Subcutaneous abdominal adipose tissue (tissue), 5 donors: ENCODE measurements around the gene PHF21A.

Source experiments
- H3K27ac ChIP-seq: one replicate; pipeline ENCODE4 v1.7.0; 2013; ENCODE audit warnings: low read depth, mild to moderate bottlenecking, inconsistent platforms, low read length, moderate library complexity
- H3K27me3 ChIP-seq, 5 donors: one replicate each; pipeline ENCODE4 v1.7.0; 2013; ENCODE audit warnings: low read length in 5 of 5, inconsistent platforms in 1 of 5; ENCODE audit not compliant: control insufficient read depth in 5 of 5, insufficient read depth in 4 of 5
- H3K36me3 ChIP-seq, 5 donors: one replicate each; pipeline ENCODE4 v1.7.0; 2013; ENCODE audit warnings: low read length in 5 of 5; ENCODE audit not compliant: control insufficient read depth in 5 of 5, insufficient read depth in 5 of 5
- H3K4me1 ChIP-seq, 5 donors: one replicate each; pipeline ENCODE4 v1.7.0; 2013; ENCODE audit warnings: low read length in 5 of 5, mild to moderate bottlenecking in 3 of 5, moderate library complexity in 1 of 5; ENCODE audit not compliant: control insufficient read depth in 5 of 5, insufficient read depth in 5 of 5
- H3K4me3 ChIP-seq, 5 donors: one replicate each; pipeline ENCODE4 v1.7.0; 2013; ENCODE audit warnings: low read length in 5 of 5, low read depth in 1 of 5
- H3K9ac ChIP-seq, 5 donors: one replicate each; pipeline ENCODE4 v1.7.0; 2013; ENCODE audit warnings: low read length in 5 of 5, mild to moderate bottlenecking in 4 of 5, moderate library complexity in 3 of 5
- H3K9me3 ChIP-seq, 5 donors: one replicate each; pipeline ENCODE4 v1.7.0; 2013; ENCODE audit warnings: low read length in 5 of 5; ENCODE audit not compliant: control insufficient read depth in 5 of 5
- donor health status: healthy.
- donor health status: healthy.
- donor health status: healthy.
- donor health status: healthy.
- donor health status: healthy.

Gene PHF21A

GRCh38 chr11:45922425-45923082 is 198.7 kb downstream of the PHF21A start, which contains the start of gene LARGE2:
Gene LARGE2, plus strand, starts transcription at chr11:45922656. Its CDS starts 227 bp downstream, at chr11:45922883.
- Histone ChIP-seq H3K27ac (no peak within 1 kb of the TSS), H3K9me3 (no peaks in the 10 kb centered on the region), H3K4me3 (peak within 1 kb of the TSS in 4 of 5 donors; percentile 17 to 52 (median 24)), H3K9ac (no peak within 1 kb of the TSS), H3K27me3 (peaks cover 18 to 29% (median 24%) of the 10 kb centered on the region in 5 donors), H3K4me1 (peaks cover 0 to 41% (median 20%) of the 10 kb centered on the region in 5 donors), H3K36me3 (no peaks in the 10 kb centered on the region)

- Histone ChIP-seq H3K4me1 (peaks cover 0 to 48% (median 28%) of the 10 kb centered on the region in 5 donors), H3K9me3 (no peaks in the 10 kb centered on the region), H3K4me3 (peak overlapping the region in 2 of 5 donors; percentile 29 to 52), H3K27ac (no peak overlapping the region), H3K9ac (no peak overlapping the region), H3K36me3 (no peaks in the 10 kb centered on the region), H3K27me3 (peaks cover 18 to 28% (median 24%) of the 10 kb centered on the region in 5 donors)
Observed at GRCh38 chr11:45921561-45922424, 199.5 kb downstream of the PHF21A start.

- Histone ChIP-seq H3K4me1 (peaks cover 1 to 56% (median 36%) of the 10 kb centered on the region in 5 donors), H3K27ac (no peak overlapping the region), H3K36me3 (peaks cover 0 to 4% (median 3%) of the 10 kb centered on the region in 5 donors), H3K27me3 (peaks cover 10 to 21% (median 15%) of the 10 kb centered on the region in 5 donors), H3K4me3 (no peak overlapping the region), H3K9me3 (no peaks in the 10 kb centered on the region), H3K9ac (no peak overlapping the region)
Observed at GRCh38 chr11:45920531-45921477, 200.4 kb downstream of the PHF21A start.

- H3K27ac ChIP-seq = no peak overlapping the region
- no peak overlapping the region for H3K4me3 ChIP-seq
- peaks cover 1 to 56% (median 36%) of the 10 kb centered on the region in 5 donors for H3K4me1 ChIP-seq
Observed at GRCh38 chr11:45919806-45920530, 201.3 kb downstream of the PHF21A start.

GRCh38 chr11:45918962-45919675 is 202.1 kb downstream of the PHF21A start:
- Histone ChIP-seq H3K9me3 (no peaks in the 10 kb centered on the region), H3K4me1 (peaks cover 1 to 56% (median 36%) of the 10 kb centered on the region in 5 donors), H3K9ac (peak overlapping the region in 2 of 5 donors; percentile 90), H3K36me3 (peaks cover 0 to 21% (median 19%) of the 10 kb centered on the region in 5 donors), H3K27ac (no peak overlapping the region), H3K4me3 (peak overlapping the region in 3 of 5 donors; percentile 96 to 99 (median 97)), H3K27me3 (peaks cover 10 to 20% (median 12%) of the 10 kb centered on the region in 5 donors)

More at GRCh38 chr11:45919806-45920530, 201.3 kb downstream of the PHF21A start:
- Histone ChIP-seq H3K36me3 (peaks cover 0 to 12% (median 11%) of the 10 kb centered on the region in 5 donors), H3K27me3 (peaks cover 10 to 20% (median 13%) of the 10 kb centered on the region in 5 donors), H3K9ac (no peak overlapping the region), H3K9me3 (no peaks in the 10 kb centered on the region)

GRCh38 chr11:45918331-45918941 is 202.8 kb downstream of the PHF21A start:
- H3K27me3 ChIP-seq = peaks cover 8 to 19% (median 10%) of the 10 kb centered on the region in 5 donors
- no peaks in the 10 kb centered on the region for H3K9me3 ChIP-seq
- peak overlapping the region; percentile 68 to 98 (median 90) for H3K9ac ChIP-seq
- H3K4me1 ChIP-seq = peaks cover 1 to 59% (median 36%) of the 10 kb centered on the region in 5 donors
- peaks cover 0 to 27% (median 26%) of the 10 kb centered on the region in 5 donors for H3K36me3 ChIP-seq
- peak overlapping the region; percentile 92 to 99 (median 97) for H3K4me3 ChIP-seq
- peak overlapping the region; percentile 84 for H3K27ac ChIP-seq

- Histone ChIP-seq H3K36me3 (peaks cover 0 to 34% (median 33%) of the 10 kb centered on the region in 5 donors), H3K27ac (peak within 1 kb of the TSS; percentile 84), H3K27me3 (peaks cover 2 to 13% (median 4%) of the 10 kb centered on the region in 5 donors), H3K4me3 (peak within 1 kb of the TSS; percentile 92 to 99 (median 97)), H3K9ac (peak within 1 kb of the TSS; percentile 68 to 98 (median 90)), H3K4me1 (peaks cover 1 to 59% (median 31%) of the 10 kb centered on the region in 5 donors), H3K9me3 (no peaks in the 10 kb centered on the region)
Observed at GRCh38 chr11:45917623-45918330, 203.5 kb downstream of the PHF21A start, which contains the start of gene PEX16. Gene PEX16, minus strand, starts transcription at chr11:45917877. Its CDS starts 66 bp downstream, at chr11:45917811.

- H3K4me1 ChIP-seq = peaks cover 1 to 54% (median 29%) of the 10 kb centered on the region in 5 donors
- peak overlapping the region; percentile 84 for H3K27ac ChIP-seq
- H3K9me3 ChIP-seq = no peaks in the 10 kb centered on the region
- H3K27me3 ChIP-seq = peaks cover 0 to 10% (median 4%) of the 10 kb centered on the region in 5 donors
- peak overlapping the region; percentile 92 to 99 (median 96) for H3K4me3 ChIP-seq
- H3K36me3 ChIP-seq = peaks cover 0 to 39% (median 33%) of the 10 kb centered on the region in 5 donors
- peak overlapping the region in 4 of 5 donors; percentile 90 to 98 (median 91) for H3K9ac ChIP-seq
Observed at GRCh38 chr11:45917286-45917622, 204.0 kb downstream of the PHF21A start.
